Natural killer cell (primary cell): ENCODE results near the gene SNTN. TPM values are rescaled to one million over a fixed set of nuclear protein-coding genes. Genes with fewer than 3 reads are reported as not detected.

Source experiments
- ATAC-seq, 3 donors: fragments of 150-1000 bp in 2 of 3; fragments of 200-7000 bp in 1 of 3; cut with Tn5 transposase; 1 replicate in 1 of 3; 2 replicates in 2 of 3; pipeline ENCODE4 v1.10.0; 2021; ENCODE audit warnings: mild to moderate bottlenecking in 2 of 3, moderate library complexity in 2 of 3
- DNase-seq, 2 donors: peaks; one replicate each; pipeline versions ENCODE4 v3.0.0 to v3.0.0-alpha.2; 2013 to 2021; ENCODE audit warnings: mixed read lengths in 1 of 2
- H3K27ac ChIP-seq: one replicate; pipeline ENCODE4 v1.5.1; 2013; ENCODE audit warnings: mild to moderate bottlenecking, low read length
- H3K27me3 ChIP-seq: one replicate; pipeline ENCODE4 v1.6.1; 2013; ENCODE audit warnings: low read length; ENCODE audit not compliant: control insufficient read depth, insufficient read depth
- H3K36me3 ChIP-seq: one replicate; pipeline ENCODE4 v1.6.1; 2013; ENCODE audit warnings: low read length; ENCODE audit not compliant: control insufficient read depth, insufficient read depth
- H3K4me1 ChIP-seq: one replicate; pipeline ENCODE4 v1.6.1; 2013; ENCODE audit warnings: low read length; ENCODE audit not compliant: control insufficient read depth, insufficient read depth
- H3K4me3 ChIP-seq: one replicate; pipeline ENCODE4 v1.5.1; 2013; ENCODE audit warnings: low read length
- H3K9me3 ChIP-seq: one replicate; pipeline ENCODE4 v1.6.1; 2013; ENCODE audit warnings: low read length; ENCODE audit not compliant: control insufficient read depth, insufficient read depth
- H3K27ac Mint-ChIP-seq, 2 donors: one replicate each; pipeline ENCODE4 v1.8.0; 2022; ENCODE audit warnings: mild to moderate bottlenecking in 2 of 2, mixed read lengths in 2 of 2, moderate library complexity in 1 of 2
- H3K27me3 Mint-ChIP-seq, 2 donors: one replicate each; pipeline ENCODE4 v1.8.0; 2022; ENCODE audit warnings: low read depth in 2 of 2, mixed read lengths in 2 of 2
- H3K36me3 Mint-ChIP-seq: one replicate; pipeline ENCODE4 v1.8.0; 2022; ENCODE audit warnings: mixed read lengths
- H3K4me1 Mint-ChIP-seq, 2 donors: one replicate each; pipeline ENCODE4 v1.8.0; 2022; ENCODE audit warnings: mixed read lengths in 2 of 2
- H3K4me3 Mint-ChIP-seq: one replicate; pipeline ENCODE4 v1.8.0; 2022; ENCODE audit warnings: mild to moderate bottlenecking, moderate library complexity, mixed read lengths
- H3K9me3 Mint-ChIP-seq, 2 donors: one replicate each; pipeline ENCODE4 v1.8.0; 2022; ENCODE audit warnings: mixed read lengths in 2 of 2
- CTCF ChIP-seq: fragments of 200-600 bp; IDR thresholded peaks from one replicate; pipeline ENCODE4 v1.8.0; 2022; ENCODE audit warnings: antibody characterized with exemption
- WGBS: methylation state at CpG from one replicate; pipeline ENCODE4 v1.1.7; 2013; ENCODE audit warnings: missing lambda C conversion rate; ENCODE audit not compliant: insufficient coverage; 5-methylcytosine and 5-hydroxymethylcytosine counted together
- intact Hi-C: fragments of 100-400 bp; cut with micrococcal nuclease; formaldehyde crosslinking; loops from one replicate; pipeline ENCODE4 v1.14.2; 2022
- total RNA-seq, 4 donors: library from RNA; stranded (reverse); fragments of 120-200 nt in 1 of 4; gene quantifications; one replicate each; pipeline versions ENCODE4 v1.2.3 to v1.2.4, GENCODE V29; 2013 to 2022

SNTN gene
- total RNA-seq, 3 donors from 2014 or later (not counting 1 experiment from before 2014, with no cell fraction given) = not detected

GRCh38 chr3:63611382-63611781 is 41.1 kb upstream of the SNTN start:
- 80% methylated on average over 1 of the region's 1 CpG for WGBS
- Mint-ChIP-seq H3K4me1 (no peaks in the 10 kb centered on the region), H3K9me3 (peaks cover 2% of the 10 kb centered on the region in 2 donors)

GRCh38 chr3:63613561-63613960 is 38.9 kb upstream of the SNTN start:
- H3K4me1 Mint-ChIP-seq = no peaks in the 10 kb centered on the region
- ATAC-seq (no peak), DNase-seq (no peak)
- no peaks in the 10 kb centered on the region for H3K36me3 ChIP-seq
- H3K9me3 Mint-ChIP-seq = peaks cover 2 to 3% of the 10 kb centered on the region in 2 donors
- H3K4me1 ChIP-seq = no peaks in the 10 kb centered on the region
- H3K27me3 Mint-ChIP-seq = no peaks in the 10 kb centered on the region
- H3K4me3 Mint-ChIP-seq = no peak overlapping the region
- H3K27ac ChIP-seq = no peak overlapping the region
- no peaks in the 10 kb centered on the region for H3K9me3 ChIP-seq
- H3K27ac Mint-ChIP-seq = no peak overlapping the region
- H3K27me3 ChIP-seq = no peaks in the 10 kb centered on the region
- H3K4me3 ChIP-seq = no peak overlapping the region
- intact Hi-C loops = no loop called here
- TF ChIP-seq CTCF = no peak
- H3K36me3 Mint-ChIP-seq = no peaks in the 10 kb centered on the region
- 80% methylated on average over 1 of the region's 1 CpG for WGBS

More at GRCh38 chr3:63611382-63611781, 41.1 kb upstream of the SNTN start:
- Mint-ChIP-seq H3K27ac (no peak overlapping the region), H3K4me3 (no peak overlapping the region), H3K27me3 (no peaks in the 10 kb centered on the region), H3K36me3 (no peaks in the 10 kb centered on the region)
- Histone ChIP-seq H3K27me3 (no peaks in the 10 kb centered on the region), H3K4me3 (no peak overlapping the region), H3K4me1 (no peaks in the 10 kb centered on the region), H3K9me3 (no peaks in the 10 kb centered on the region), H3K36me3 (no peaks in the 10 kb centered on the region), H3K27ac (no peak overlapping the region)
- TF ChIP-seq CTCF = no peak
- no peak for DNase-seq
- no peak for ATAC-seq
- intact Hi-C loops = no loop called here

GRCh38 chr3:63617391-63617790 is 35.1 kb upstream of the SNTN start:
- no peak overlapping the region for H3K27ac Mint-ChIP-seq
- 82% methylated on average over 3 of the region's 4 CpGs for WGBS
- H3K4me1 Mint-ChIP-seq = no peaks in the 10 kb centered on the region
- H3K27me3 Mint-ChIP-seq = no peaks in the 10 kb centered on the region
- TF ChIP-seq CTCF = no peak
- intact Hi-C loops = no loop called here
- H3K4me3 ChIP-seq = no peak overlapping the region
- peaks cover 8 to 9% of the 10 kb centered on the region in 2 donors for H3K9me3 Mint-ChIP-seq
- H3K36me3 Mint-ChIP-seq = no peaks in the 10 kb centered on the region
- no peaks in the 10 kb centered on the region for H3K27me3 ChIP-seq
- ATAC-seq = no peak
- H3K36me3 ChIP-seq = no peaks in the 10 kb centered on the region
- no peak overlapping the region for H3K4me3 Mint-ChIP-seq
- H3K4me1 ChIP-seq = no peaks in the 10 kb centered on the region
- peaks cover 3% of the 10 kb centered on the region for H3K9me3 ChIP-seq
- no peak for DNase-seq
- no peak overlapping the region for H3K27ac ChIP-seq

- TF ChIP-seq CTCF = no peak
- intact Hi-C loops = no loop called here
- 60% methylated on average over 7 of the region's 8 CpGs for WGBS
Measured at GRCh38 chr3:63624941-63625560, 27.4 kb upstream of the SNTN start.

More at GRCh38 chr3:63624941-63625560, 27.4 kb upstream of the SNTN start:
- ATAC-seq = no peak
- no peaks in the 10 kb centered on the region for H3K4me1 ChIP-seq
- H3K27me3 Mint-ChIP-seq = no peaks in the 10 kb centered on the region
- no peaks in the 10 kb centered on the region for H3K4me1 Mint-ChIP-seq
- no peak overlapping the region for H3K4me3 ChIP-seq
- H3K4me3 Mint-ChIP-seq = no peak overlapping the region
- H3K36me3 Mint-ChIP-seq = no peaks in the 10 kb centered on the region
- H3K27ac ChIP-seq = no peak overlapping the region
- no peaks in the 10 kb centered on the region for H3K27me3 ChIP-seq
- H3K27ac Mint-ChIP-seq = no peak overlapping the region
- H3K36me3 ChIP-seq = no peaks in the 10 kb centered on the region
- no peak for DNase-seq
- no peaks in the 10 kb centered on the region for H3K9me3 ChIP-seq
- H3K9me3 Mint-ChIP-seq = peaks cover 5 to 11% of the 10 kb centered on the region in 2 donors
